ENCODE results near the gene NMRK2.
"Not testable (repeated sequence)": the region's sequence is repeated elsewhere in the genome, so short reads cannot be mapped to it uniquely, and the experiment has no call there.

Gene NMRK2

DNA sequence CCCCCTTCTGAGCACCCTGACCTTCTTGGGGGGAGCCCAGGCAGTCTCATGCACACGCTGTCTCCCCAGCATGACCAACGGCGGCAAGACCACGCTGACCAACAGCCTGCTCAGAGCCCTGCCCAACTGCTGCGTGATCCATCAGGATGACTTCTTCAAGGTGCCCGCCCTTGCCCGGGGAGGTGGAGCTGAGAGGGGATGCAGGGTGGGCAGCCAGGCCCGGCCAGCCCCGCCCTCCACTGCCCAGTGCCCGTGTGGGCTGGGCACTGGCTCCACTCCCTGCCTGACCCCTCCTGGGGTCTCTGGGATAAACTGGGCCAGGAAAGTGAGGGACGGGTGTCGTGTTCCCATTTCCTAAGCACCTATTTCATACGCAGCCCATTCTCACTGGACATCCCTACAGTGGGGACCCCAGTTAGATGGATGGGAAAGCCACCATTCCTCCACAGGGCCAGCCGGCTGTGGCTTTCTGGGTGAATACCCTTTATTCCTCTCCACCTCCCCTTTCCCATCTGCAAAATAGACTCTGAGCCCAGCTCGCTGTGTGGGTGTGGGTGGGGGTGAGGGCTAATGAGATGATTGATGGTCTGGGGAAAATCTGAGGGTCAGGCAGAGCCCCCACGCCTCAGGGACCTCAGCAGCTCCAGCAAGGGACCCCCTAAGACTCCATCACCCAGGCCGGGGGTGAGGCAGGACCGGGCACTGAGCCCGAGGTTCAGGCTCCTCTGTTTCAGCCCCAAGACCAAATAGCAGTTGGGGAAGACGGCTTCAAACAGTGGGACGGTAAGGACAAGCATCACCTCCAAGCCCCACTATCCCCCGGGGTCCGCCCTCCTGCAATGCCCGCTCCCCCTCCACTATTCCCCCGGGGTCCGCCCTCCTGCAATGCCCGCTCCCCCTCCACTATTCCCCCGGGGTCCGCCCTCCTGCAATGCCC is 3.9 kb downstream of the NMRK2 start:
- DNase-seq (ENCODE audit: low read depth in 2 of 2) = no peak

GRCh38 chr19:3938300-3938950 is 5.6 kb downstream of the NMRK2 start:
- not testable (repeated sequence) for DNase-seq (ENCODE audit: low read depth in 2 of 2)

DNA sequence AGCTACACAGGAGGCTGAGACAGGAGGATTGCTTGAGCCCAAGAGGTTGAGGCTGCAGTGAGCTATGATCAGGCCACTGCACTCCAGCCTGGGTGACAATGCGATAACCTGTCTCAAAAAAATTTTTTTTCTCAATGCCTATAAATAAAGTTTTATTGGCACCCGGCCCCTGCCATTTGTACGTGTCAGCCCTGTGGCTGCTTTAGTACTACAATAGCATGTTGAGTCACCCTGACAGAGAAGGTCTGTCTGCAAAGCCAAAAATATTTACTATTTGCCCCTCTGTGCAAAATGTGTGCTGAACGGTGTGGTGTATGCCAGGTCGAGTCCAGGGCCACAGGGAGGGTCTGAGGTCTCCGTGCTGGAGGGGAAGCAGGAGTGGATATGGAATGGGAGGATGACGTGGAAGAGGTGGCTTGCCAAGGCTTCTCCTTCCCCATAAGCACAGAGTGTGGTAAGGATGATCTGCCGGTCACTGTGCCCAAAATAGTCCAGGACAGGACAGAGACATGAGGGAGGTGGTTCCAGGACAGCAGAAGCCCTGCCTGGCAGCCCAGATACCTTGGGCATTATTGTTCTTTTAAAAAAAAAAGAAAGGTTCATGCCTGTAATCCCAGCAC is 10.0 kb downstream of the NMRK2 start:
- DNase-seq (ENCODE audit: low read depth in 2 of 2) = no peak

- DNase-seq (ENCODE audit: low read depth in 2 of 2) = no peak
Measured at GRCh38 chr19:3944018-3944721, 11.3 kb downstream of the NMRK2 start.

DNA sequence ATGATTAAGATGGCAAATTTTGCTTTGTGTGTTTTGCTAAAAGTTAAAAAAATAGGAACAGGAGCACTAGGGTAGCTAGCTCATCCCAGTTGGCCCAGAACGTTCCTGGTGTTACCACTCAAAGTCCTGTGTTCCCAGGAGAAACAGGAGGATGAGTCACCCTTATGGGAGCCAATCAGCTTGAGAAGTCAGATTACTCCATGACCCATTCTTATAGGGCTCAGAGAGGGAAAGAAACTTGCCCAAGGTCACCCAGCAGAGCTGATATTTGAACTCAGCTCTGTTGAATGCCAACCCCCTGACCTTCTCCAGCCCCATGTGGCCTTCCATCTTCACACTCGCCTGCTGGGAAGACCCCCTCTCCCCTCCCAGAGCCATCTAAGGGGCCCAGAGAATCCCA is 13.0 kb downstream of the NMRK2 start:
- no peak for DNase-seq (ENCODE audit: low read depth in 2 of 2)

- DNase-seq (ENCODE audit: low read depth in 2 of 2) = not testable (repeated sequence)
Measured at GRCh38 chr19:3947316-3947933, 14.6 kb downstream of the NMRK2 start.

DNA sequence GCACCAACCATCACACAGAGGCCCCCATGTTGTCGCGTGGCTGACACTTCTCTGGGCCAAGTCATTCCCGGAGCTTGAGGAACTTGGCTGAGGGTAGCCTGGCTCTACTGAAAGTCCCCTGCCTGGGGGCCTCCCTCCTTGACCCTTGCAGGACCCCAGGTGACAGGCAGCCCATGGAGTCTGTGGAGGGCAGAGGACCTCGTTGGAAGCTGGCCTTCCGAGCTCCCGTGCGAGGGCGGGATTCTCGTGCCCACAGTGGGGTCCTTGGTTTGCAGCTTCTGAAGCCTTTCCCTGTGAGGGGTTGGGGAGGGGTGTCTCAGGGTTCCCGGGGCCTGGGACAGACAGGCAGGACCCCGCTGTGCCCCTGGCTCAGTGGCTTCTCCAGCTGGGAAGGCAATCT is 16.4 kb downstream of the NMRK2 start:
- no peak for DNase-seq (ENCODE audit: low read depth in 2 of 2)

- DNase-seq (ENCODE audit: low read depth in 2 of 2) = no peak
Measured at GRCh38 chr19:3949997-3950859, 17.4 kb downstream of the NMRK2 start.

DNA sequence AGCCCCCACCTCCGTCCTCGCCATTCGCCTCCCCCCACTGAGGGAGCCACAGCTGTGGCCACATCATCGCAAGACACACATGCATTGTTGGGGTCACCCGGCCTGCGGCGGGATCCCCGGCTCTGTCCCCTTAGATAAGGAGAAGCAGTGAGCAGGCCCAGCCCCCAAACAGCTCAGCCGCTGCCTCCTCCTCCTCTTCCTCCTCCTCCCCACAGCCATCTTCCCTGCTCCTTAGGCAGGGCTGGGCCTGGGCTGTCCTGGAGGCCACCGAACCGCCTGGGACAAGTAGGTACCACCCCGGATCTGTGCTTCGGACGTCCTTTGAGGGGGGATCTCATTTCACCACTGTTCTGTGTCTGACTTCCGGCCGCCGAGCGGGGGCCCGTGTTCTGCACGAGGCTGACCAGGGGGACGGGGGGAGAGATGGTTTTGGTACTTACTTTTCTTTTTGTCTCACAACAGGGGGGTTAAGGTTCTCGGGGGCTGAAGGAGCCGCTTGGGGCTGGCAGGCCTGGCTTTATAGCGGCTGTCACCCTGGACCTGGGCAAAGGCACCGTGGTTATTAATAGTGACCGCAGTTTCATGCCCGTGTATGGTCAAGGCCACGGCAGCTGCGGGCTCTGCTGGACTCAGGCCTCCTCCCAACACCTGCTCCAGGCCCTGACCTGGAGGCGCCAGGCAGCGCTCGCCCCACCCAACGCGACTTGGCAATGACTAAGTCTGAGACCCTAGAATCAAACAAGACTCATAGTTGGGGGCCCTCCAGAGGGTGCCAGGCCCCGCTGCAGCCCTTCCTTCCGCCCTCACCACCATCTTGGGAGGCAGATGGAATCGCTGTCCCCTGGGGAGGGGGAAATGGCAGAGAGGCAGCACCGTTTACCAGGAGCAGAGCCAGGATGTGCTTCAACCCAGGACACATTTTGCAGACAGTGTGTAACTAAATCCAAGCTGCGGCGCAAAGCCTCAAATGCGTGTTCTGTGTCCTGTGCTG is 18.3 kb downstream of the NMRK2 start:
- no peak for DNase-seq (ENCODE audit: low read depth in 2 of 2)

GRCh38 chr19:3952755-3953276 is 19.9 kb downstream of the NMRK2 start:
- DNase-seq (ENCODE audit: low read depth in 2 of 2) = not testable (repeated sequence)

- no peak for DNase-seq (ENCODE audit: low read depth in 2 of 2)
Measured at GRCh38 chr19:3954107-3954506, 21.2 kb downstream of the NMRK2 start.

GRCh38 chr19:3955276-3955675 is 22.4 kb downstream of the NMRK2 start:
- not testable (repeated sequence) for DNase-seq (ENCODE audit: low read depth in 2 of 2)

GRCh38 chr19:3955688-3956087 is 22.8 kb downstream of the NMRK2 start:
- no peak for DNase-seq (ENCODE audit: low read depth in 2 of 2)

GRCh38 chr19:3958836-3959765 is 26.2 kb downstream of the NMRK2 start:
- no peak for DNase-seq (ENCODE audit: low read depth in 2 of 2)

- DNase-seq (ENCODE audit: low read depth in 2 of 2) = no peak
Measured at GRCh38 chr19:3959766-3960131, 26.9 kb downstream of the NMRK2 start.

- no peak for DNase-seq (ENCODE audit: low read depth in 2 of 2)
Measured at GRCh38 chr19:3961007-3961406, 28.1 kb downstream of the NMRK2 start.

- no peak for DNase-seq (ENCODE audit: low read depth in 2 of 2)
Measured at GRCh38 chr19:3963458-3964255, 30.8 kb downstream of the NMRK2 start.
